A549 (cell line): ENCODE results near the gene ZSWIM7. TPM values are rescaled to one million over a fixed set of nuclear protein-coding genes. Genes with fewer than 3 reads are reported as not detected.

Source experiments
- ATAC-seq, 2 experiments: fragments of 200-7000 bp in 1 of 2; fragments of >200 bp in 1 of 2; cut with Nextera tagmentation in 1 of 2; cut with Tn5 transposase in 1 of 2; 3 replicates each; pipeline versions ENCODE4 v1.8.0 to v1.9.1; 2018 to 2020; ENCODE audit warnings: mild to moderate bottlenecking in 1 of 2, moderate library complexity in 1 of 2
- CTCF ChIA-PET: fragments of 300-600 bp; sonication (Branson Sonifier 250); formaldehyde crosslinking; extraction: SDS; loops from one replicate; lab custom pipeline; 2021; ENCODE audit warnings: antibody characterized with exemption, inconsistent platforms; lab: Yijun Ruan, JAX
- POLR2A ChIA-PET: fragments of 350-600 bp; formaldehyde crosslinking; extraction: SDS; loops from one replicate; lab custom pipeline; 2021; ENCODE audit warnings: antibody characterized with exemption, inconsistent platforms; lab: Yijun Ruan, JAX
- DNase-seq, 2 experiments: peaks; one replicate each; pipeline versions ENCODE4 v3.0.0 to v3.0.0-alpha.2; 2011 to 2016; ENCODE audit warnings: low read depth in 1 of 2, low spot score in 1 of 2
- FAIRE-seq: peaks from 2 replicates; lab custom pipeline; 2011; peaks lifted over from hg19 to GRCh38; lab: Jason Lieb, UNC
- H3K27ac ChIP-seq, 2 experiments: fragments of >200 bp; sonication (Bioruptor Twin); formaldehyde crosslinking; 3 replicates each; pipeline ENCODE4 v1.5.1; 2016 to 2017
- H3K4me1 ChIP-seq: fragments of >200 bp; sonication (Bioruptor Twin); formaldehyde crosslinking; 3 replicates; pipeline ENCODE4 v1.6.1; 2016
- H3K4me2 ChIP-seq: fragments of >200 bp; sonication (Bioruptor Twin); formaldehyde crosslinking; 3 replicates; pipeline ENCODE4 v1.6.1; 2016
- H3K4me3 ChIP-seq: fragments of >200 bp; sonication (Bioruptor Twin); formaldehyde crosslinking; 3 replicates; pipeline ENCODE4 v1.5.1; 2016
- H3K9me3 ChIP-seq: fragments of >200 bp; sonication (Bioruptor Twin); formaldehyde crosslinking; 3 replicates; pipeline ENCODE4 v1.6.1; 2016
- CBX2 ChIP-seq: fragments of 200-600 bp; sonication (generic); IDR thresholded peaks from 2 replicates; pipeline ENCODE4 v1.6.1; 2016; ENCODE audit warnings: low read depth, mild to moderate bottlenecking, borderline replicate concordance
- CEBPB ChIP-seq, 2 experiments: fragments of >200 bp in 1 of 2; sonication (Bioruptor Twin) in 1 of 2; formaldehyde crosslinking in 1 of 2; IDR thresholded peaks; 2 replicates each; pipeline ENCODE4 v1.6.1; 2012 to 2016
- CHD2 ChIP-seq: fragments of 150-350 bp; IDR thresholded peaks from 2 replicates; pipeline ENCODE4 v1.6.1; 2014; ENCODE audit warnings: low read length; ENCODE audit not compliant: partially characterized antibody
- CHD4 ChIP-seq: fragments of 200-600 bp; sonication (generic); IDR thresholded peaks from 2 replicates; pipeline ENCODE4 v1.6.1; 2016; ENCODE audit warnings: antibody characterized with exemption, mild to moderate bottlenecking, borderline replicate concordance
- FOSB ChIP-seq: fragments of 250-450 bp; sonication (Bioruptor Pico); IDR thresholded peaks from 2 replicates; pipeline ENCODE4 v1.5.0; 2020; ENCODE audit warnings: mild to moderate bottlenecking, moderate library complexity
- FOXS1 ChIP-seq: fragments of 250-450 bp; sonication (Bioruptor Pico); IDR thresholded peaks from 2 replicates; pipeline ENCODE4 v1.5.0; 2020; ENCODE audit warnings: mild to moderate bottlenecking, moderate library complexity
- GATA3 ChIP-seq: IDR thresholded peaks from 2 replicates; pipeline ENCODE4 v1.6.1; 2012; ENCODE audit warnings: borderline replicate concordance
- HEYL ChIP-seq: fragments of 250-450 bp; sonication (Bioruptor Pico); IDR thresholded peaks from 2 replicates; pipeline ENCODE4 v1.8.0; 2021; ENCODE audit warnings: mild to moderate bottlenecking, moderate library complexity
- JUNB ChIP-seq: fragments of >200 bp; sonication (Bioruptor Twin); formaldehyde crosslinking; IDR thresholded peaks from 2 replicates; pipeline ENCODE4 v1.6.1; 2016
- KDM1A ChIP-seq: fragments of 200-600 bp; sonication (generic); IDR thresholded peaks from 2 replicates; pipeline ENCODE4 v1.6.1; 2016; ENCODE audit warnings: low read depth, mild to moderate bottlenecking
- KDM5A ChIP-seq: fragments of 200-600 bp; sonication (generic); IDR thresholded peaks from 2 replicates; pipeline ENCODE4 v1.6.1; 2016; ENCODE audit warnings: antibody characterized with exemption, mild to moderate bottlenecking
- NFE2L2 ChIP-seq: fragments of 150-350 bp; conservative IDR thresholded peaks from 2 replicates; pipeline ENCODE4 v1.6.1; 2014; ENCODE audit warnings: low read length
- NPAS2 ChIP-seq: fragments of 250-450 bp; sonication (Bioruptor Pico); IDR thresholded peaks from 2 replicates; pipeline ENCODE4 v1.8.0; 2022; ENCODE audit warnings: mild to moderate bottlenecking, moderate library complexity, borderline replicate concordance
- NR3C1 ChIP-seq: fragments of >200 bp; sonication (Bioruptor Twin); formaldehyde crosslinking; IDR thresholded peaks from 3 replicates; pipeline ENCODE4 v1.6.1; 2017
- POLR2AphosphoS2 ChIP-seq: conservative IDR thresholded peaks from 2 replicates; pipeline ENCODE4 v1.6.1; 2012; ENCODE audit warnings: low read length, improper control_type of control experiment, inconsistent platforms
- RARB ChIP-seq: fragments of 250-450 bp; sonication (Bioruptor Pico); IDR thresholded peaks from 2 replicates; pipeline ENCODE4 v1.8.0; 2021; ENCODE audit warnings: mild to moderate bottlenecking, moderate library complexity
- RCOR1 ChIP-seq: fragments of 150-350 bp; IDR thresholded peaks from 2 replicates; pipeline ENCODE4 v1.6.1; 2014; ENCODE audit warnings: antibody characterized with exemption, low read length, low read depth
- TFCP2L1 ChIP-seq: fragments of 250-450 bp; sonication (Bioruptor Pico); IDR thresholded peaks from 2 replicates; pipeline ENCODE4 v1.5.0; 2021; ENCODE audit warnings: mild to moderate bottlenecking
- TP53 ChIP-seq: fragments of 250-450 bp; sonication (Bioruptor Pico); IDR thresholded peaks from 2 replicates; pipeline ENCODE4 v1.5.0; 2021; ENCODE audit warnings: mild to moderate bottlenecking, moderate library complexity
- ZSCAN20 ChIP-seq: fragments of 250-450 bp; sonication (Bioruptor Pico); IDR thresholded peaks from 2 replicates; pipeline ENCODE4 v1.8.0; 2022; ENCODE audit warnings: mild to moderate bottlenecking, moderate library complexity
- WGBS: methylation state at CpG from one replicate; pipeline ENCODE4 v1.1.6; 2017; ENCODE audit errors: missing lambda C conversion rate; 5-methylcytosine and 5-hydroxymethylcytosine counted together
- polyA plus RNA-seq, 4 experiments: library from polyadenylated mRNA; depleted of rRNA in 3 of 4; stranded (reverse); fragments of >200 nt; fragmentation: RNase III in 1 of 4; extraction: RNeasy Plus Mini Kit Qiagen cat#74134 plus additional on column Dnase treatment in 1 of 4; gene quantifications; 2 replicates in 3 of 4; 3 replicates in 1 of 4; pipeline ENCODE4 v1.2.3, GENCODE V29; 2011 to 2017
- TF ChIP-seq, protein P1 (sequence below): fragments of >200 bp; sonication (Bioruptor Twin); formaldehyde crosslinking; IDR thresholded peaks from 3 replicates; pipeline ENCODE4 v1.5.1; 2016
- TF ChIP-seq, protein P2 (sequence below): IDR thresholded peaks from 2 replicates; pipeline ENCODE4 v1.6.1; 2012; ENCODE audit warnings: low read depth, borderline replicate concordance
- TF ChIP-seq, protein P3 (sequence below): IDR thresholded peaks from 2 replicates; pipeline ENCODE4 v1.6.1; 2012
- TF ChIP-seq, protein P4 (sequence below): fragments of 250-450 bp; sonication (Bioruptor Pico); IDR thresholded peaks from 2 replicates; pipeline ENCODE4 v1.5.0; 2021; ENCODE audit warnings: mild to moderate bottlenecking, moderate library complexity, borderline replicate concordance
- TF ChIP-seq, protein P5 (sequence below): IDR thresholded peaks from 2 replicates; pipeline ENCODE4 v1.6.1; 2012

Gene ZSWIM7
- polyA plus RNA-seq, 2 of the 4 experiments (the other 2 are of a cell fraction), result 60.0 to 65.5 TPM

DNA sequence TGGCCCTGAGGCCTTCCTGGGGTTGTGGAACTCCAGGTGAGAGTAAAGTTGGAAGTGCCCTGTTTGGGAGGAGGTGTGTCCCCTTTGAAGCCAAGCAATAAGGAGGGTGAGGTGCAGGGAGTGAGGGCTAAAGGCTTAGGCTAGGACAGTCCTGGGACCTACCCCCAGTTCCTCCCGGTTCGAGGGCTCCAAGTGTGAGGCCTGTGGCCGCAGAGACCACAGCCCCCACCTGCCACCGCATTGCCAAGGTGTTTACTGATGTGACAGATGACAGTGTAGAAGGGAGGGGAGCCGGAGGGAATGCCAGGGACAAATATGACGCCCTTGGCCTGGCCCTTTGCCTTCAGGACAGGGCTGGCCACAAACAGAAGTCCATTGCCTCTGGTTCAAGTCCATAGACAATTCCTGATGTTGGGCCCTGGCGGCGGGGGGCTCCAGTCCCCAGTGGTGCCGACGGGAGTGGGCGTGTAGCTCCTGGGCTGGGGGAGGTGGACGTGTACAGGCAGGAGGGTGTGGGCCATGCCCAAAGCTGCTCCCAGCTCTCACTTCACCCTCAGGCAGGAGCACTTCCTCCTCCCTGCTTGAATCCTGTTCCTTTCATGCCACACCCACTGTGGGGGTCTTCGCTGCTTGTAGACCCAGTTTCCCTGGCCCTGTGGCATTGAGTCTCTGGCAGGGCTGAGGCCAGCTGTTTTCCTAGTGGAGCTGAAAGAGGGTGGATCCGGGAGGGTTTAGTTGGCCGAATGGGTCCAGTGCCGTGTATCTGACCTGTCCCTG lies 51.3 kb downstream of the ZSWIM7 start:
- ATAC-seq, result no peak
- ChIA-PET CTCF (interaction anchor here (0.9 to 7.2 kb wide), 7 partner anchors 9 to 119 kb away, joined by 3 to 105 read pairs (median 41); partner anchors contain the start of genes TTC19 and ZSWIM7), POLR2A (no interaction called here)
- no peak overlapping the region for H3K4me3 ChIP-seq
- DNase-seq, result no peak
- H3K4me1 ChIP-seq, result peaks cover 27% of the 10 kb centered on the region
- H3K27ac ChIP-seq, result peak overlapping the region in 1 of 2 experiments; percentile 90; a peak in 4 of 6 replicates
- TF ChIP-seq POLR2AphosphoS2 (no peak), FOSB (no peak), HEYL (no peak), ZSCAN20 (no peak), NPAS2 (CRISPR knock-in tag) (no peak), FOXS1 (CRISPR knock-in tag) (no peak), CHD2 (no peak)
- TF ChIP-seq, protein P1, sequence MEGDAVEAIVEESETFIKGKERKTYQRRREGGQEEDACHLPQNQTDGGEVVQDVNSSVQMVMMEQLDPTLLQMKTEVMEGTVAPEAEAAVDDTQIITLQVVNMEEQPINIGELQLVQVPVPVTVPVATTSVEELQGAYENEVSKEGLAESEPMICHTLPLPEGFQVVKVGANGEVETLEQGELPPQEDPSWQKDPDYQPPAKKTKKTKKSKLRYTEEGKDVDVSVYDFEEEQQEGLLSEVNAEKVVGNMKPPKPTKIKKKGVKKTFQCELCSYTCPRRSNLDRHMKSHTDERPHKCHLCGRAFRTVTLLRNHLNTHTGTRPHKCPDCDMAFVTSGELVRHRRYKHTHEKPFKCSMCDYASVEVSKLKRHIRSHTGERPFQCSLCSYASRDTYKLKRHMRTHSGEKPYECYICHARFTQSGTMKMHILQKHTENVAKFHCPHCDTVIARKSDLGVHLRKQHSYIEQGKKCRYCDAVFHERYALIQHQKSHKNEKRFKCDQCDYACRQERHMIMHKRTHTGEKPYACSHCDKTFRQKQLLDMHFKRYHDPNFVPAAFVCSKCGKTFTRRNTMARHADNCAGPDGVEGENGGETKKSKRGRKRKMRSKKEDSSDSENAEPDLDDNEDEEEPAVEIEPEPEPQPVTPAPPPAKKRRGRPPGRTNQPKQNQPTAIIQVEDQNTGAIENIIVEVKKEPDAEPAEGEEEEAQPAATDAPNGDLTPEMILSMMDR, result no peak
- no peak for FAIRE-seq
- 95% methylated on average over 14 of the region's 16 CpGs for WGBS
- no peaks in the 10 kb centered on the region for H3K9me3 ChIP-seq
- no peak overlapping the region; the same call in 2 of the 3 replicates for H3K4me2 ChIP-seq

DNA sequence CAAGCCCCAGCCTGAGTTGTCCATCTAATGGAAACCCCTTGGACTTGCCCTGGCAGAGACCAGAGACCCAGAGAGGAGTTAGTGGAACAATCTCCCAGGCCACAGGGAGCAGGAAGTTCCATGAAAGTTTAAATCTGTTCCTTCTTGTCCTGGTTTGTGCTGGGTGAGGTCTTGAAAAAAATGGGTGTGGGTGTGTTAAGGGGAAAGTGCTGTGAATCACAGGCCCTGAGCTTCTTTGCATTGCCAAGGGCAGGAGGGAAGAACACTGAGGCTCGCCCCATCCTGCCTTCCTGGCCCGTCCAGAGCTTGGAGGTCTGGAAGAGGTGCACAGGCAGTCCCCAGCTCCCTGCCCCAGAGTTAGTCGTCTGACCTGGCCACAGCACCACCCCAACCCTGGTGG lies 52.2 kb downstream of the ZSWIM7 start:
- ATAC-seq (no peak), FAIRE-seq (no peak), DNase-seq (no peak)
- peaks cover 27% of the 10 kb centered on the region for H3K4me1 ChIP-seq
- 83% methylated on average over 3 of the region's 3 CpGs for WGBS
- H3K4me2 ChIP-seq, result peak overlapping the region; percentile 98
- H3K4me3 ChIP-seq, result no peak overlapping the region
- peaks cover 5% of the 10 kb centered on the region; the same call in 1 of the 3 replicates for H3K9me3 ChIP-seq
- peak overlapping the region; percentile 90 to 95; a peak in 4 of 6 replicates for H3K27ac ChIP-seq
- ChIA-PET CTCF (interaction anchor here (5.1 to 7.2 kb wide), 4 partner anchors 9 to 118 kb away, joined by 41 to 105 read pairs (median 66); partner anchors contain the start of genes TTC19 and ZSWIM7), POLR2A (no interaction called here)
- no peak for TF ChIP-seq GATA3
- TF ChIP-seq, protein P2, sequence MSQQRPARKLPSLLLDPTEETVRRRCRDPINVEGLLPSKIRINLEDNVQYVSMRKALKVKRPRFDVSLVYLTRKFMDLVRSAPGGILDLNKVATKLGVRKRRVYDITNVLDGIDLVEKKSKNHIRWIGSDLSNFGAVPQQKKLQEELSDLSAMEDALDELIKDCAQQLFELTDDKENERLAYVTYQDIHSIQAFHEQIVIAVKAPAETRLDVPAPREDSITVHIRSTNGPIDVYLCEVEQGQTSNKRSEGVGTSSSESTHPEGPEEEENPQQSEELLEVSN, result no peak
- TF ChIP-seq RARB, result no peak
- no peak for TF ChIP-seq RCOR1
- TF ChIP-seq HEYL, result no peak
- no peak for TF ChIP-seq NR3C1
- no peak for TF ChIP-seq CEBPB (IDR thresholded peaks at IDR 0.05)
- no peak for TF ChIP-seq KDM5A
- no peak for TF ChIP-seq TFCP2L1 (CRISPR knock-in tag)
- TF ChIP-seq, protein P3, sequence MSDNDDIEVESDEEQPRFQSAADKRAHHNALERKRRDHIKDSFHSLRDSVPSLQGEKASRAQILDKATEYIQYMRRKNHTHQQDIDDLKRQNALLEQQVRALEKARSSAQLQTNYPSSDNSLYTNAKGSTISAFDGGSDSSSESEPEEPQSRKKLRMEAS, result no peak
- TF ChIP-seq TP53, result no peak
- TF ChIP-seq, protein P4, sequence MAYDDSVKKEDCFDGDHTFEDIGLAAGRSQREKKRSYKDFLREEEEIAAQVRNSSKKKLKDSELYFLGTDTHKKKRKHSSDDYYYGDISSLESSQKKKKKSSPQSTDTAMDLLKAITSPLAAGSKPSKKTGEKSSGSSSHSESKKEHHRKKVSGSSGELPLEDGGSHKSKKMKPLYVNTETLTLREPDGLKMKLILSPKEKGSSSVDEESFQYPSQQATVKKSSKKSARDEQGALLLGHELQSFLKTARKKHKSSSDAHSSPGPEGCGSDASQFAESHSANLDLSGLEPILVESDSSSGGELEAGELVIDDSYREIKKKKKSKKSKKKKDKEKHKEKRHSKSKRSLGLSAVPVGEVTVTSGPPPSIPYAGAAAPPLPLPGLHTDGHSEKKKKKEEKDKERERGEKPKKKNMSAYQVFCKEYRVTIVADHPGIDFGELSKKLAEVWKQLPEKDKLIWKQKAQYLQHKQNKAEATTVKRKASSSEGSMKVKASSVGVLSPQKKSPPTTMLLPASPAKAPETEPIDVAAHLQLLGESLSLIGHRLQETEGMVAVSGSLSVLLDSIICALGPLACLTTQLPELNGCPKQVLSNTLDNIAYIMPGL (CRISPR knock-in tag), result no peak
- no peak for TF ChIP-seq CBX2
- no peak for TF ChIP-seq NFE2L2
- TF ChIP-seq, protein P5, sequence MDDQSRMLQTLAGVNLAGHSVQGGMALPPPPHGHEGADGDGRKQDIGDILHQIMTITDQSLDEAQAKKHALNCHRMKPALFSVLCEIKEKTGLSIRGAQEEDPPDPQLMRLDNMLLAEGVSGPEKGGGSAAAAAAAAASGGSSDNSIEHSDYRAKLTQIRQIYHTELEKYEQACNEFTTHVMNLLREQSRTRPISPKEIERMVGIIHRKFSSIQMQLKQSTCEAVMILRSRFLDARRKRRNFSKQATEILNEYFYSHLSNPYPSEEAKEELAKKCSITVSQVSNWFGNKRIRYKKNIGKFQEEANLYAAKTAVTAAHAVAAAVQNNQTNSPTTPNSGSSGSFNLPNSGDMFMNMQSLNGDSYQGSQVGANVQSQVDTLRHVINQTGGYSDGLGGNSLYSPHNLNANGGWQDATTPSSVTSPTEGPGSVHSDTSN, result no peak
- TF ChIP-seq KDM1A, result no peak
- TF ChIP-seq JUNB, result no peak
- TF ChIP-seq CHD2, result no peak
- no peak for TF ChIP-seq CHD4
